Measurements from ENCODE around the gene MREG. TPM values are rescaled to one million over a fixed set of nuclear protein-coding genes. Genes with fewer than 3 reads are reported as not detected.

MREG gene
- total and polyA plus RNA-seq, 10 of the 15 experiments (the other 5 are each of a cell fraction or from before 2014, with no cell fraction given) = 6.9 to 45.0 (median 28.5) TPM

DNA sequence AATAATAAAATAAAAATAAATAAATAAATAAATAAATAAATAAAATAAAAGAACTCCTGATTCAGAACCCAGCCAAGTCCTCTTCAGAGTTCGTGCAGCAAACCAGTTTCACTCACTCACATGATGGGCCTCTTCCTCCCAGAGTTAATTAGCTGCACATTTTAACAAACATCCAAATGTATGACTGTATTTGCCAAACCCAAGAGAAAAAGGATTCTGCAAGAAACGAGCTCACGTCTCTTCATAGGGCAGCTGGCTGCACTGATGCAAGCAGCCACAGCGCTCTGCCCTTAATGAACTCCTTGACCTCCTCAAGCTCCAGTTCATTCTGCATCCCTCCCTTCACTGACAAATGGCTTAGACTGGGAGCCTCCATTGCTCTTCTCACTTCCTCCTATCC, 55.1 kb downstream of the MREG start:
- H3K9ac ChIP-seq (ENCODE audit: control insufficient read depth, insufficient read depth, low read length) = no peak overlapping the region
- H2AFZ ChIP-seq (ENCODE audit: control insufficient read depth, low read depth, low read length) = no peak overlapping the region
- no TSS peak for BruUV-seq (replicated peaks)
- 90% methylated on average over 4 of the region's 4 CpGs for WGBS (ENCODE audit: insufficient coverage, insufficient replicate concordance, low lambda C conversion rate, missing lambda C conversion rate)
- H3K4me1 ChIP-seq (ENCODE audit: control insufficient read depth, insufficient read depth, low read length) = no peaks in the 10 kb centered on the region
- no peak for FAIRE-seq
- peaks cover 0 to 11% of the 10 kb centered on the region in 2 experiments; a peak in 3 of 4 replicates for H3K36me3 ChIP-seq (ENCODE audit: control insufficient read depth in 2 of 2, insufficient read depth in 2 of 2, low read length in 1 of 2)
- ChIA-PET SMC1A (ENCODE audit: uncharacterized antibody, unreplicated experiment) (interaction anchor here (0.7 to 1.8 kb wide), 8 partner anchors 8 to 65 kb away, joined by 3 to 6 read pairs (median 4); no protein-coding TSS in a partner anchor), RAD21 (ENCODE audit: unreplicated experiment) (no interaction called here), POLR2A (interaction anchor here (1.3 to 1.4 kb wide), 2 partner anchors 13 to 22 kb away, joined by 3 to 4 read pairs; no protein-coding TSS in a partner anchor), CTCF (interaction anchor here (1.1 to 2.3 kb wide), 4 partner anchors 10 to 65 kb away, joined by 3 to 6 read pairs (median 4); no protein-coding TSS in a partner anchor)
- no peak overlapping the region for H3K4me3 ChIP-seq
- no peak overlapping the region for H3K27ac ChIP-seq (ENCODE audit: control insufficient read depth, insufficient read depth)
- no peak for ATAC-seq
- DNase-seq (ENCODE audit: low read depth, low spot score) = no peak
- intact Hi-C loops (cut with micrococcal nuclease; ENCODE audit: unreplicated experiment) = loop anchor here (10.0 kb wide), 1 partner anchor 157 kb away; no protein-coding TSS in a partner anchor
- no peaks in the 10 kb centered on the region for H3K27me3 ChIP-seq (replicated peaks in 1 of 2; ENCODE audit: control insufficient read depth in 2 of 2, insufficient read depth in 2 of 2, low read length in 1 of 2)
- H3K9me3 ChIP-seq (replicated peaks; ENCODE audit: control insufficient read depth, insufficient read depth, low read length) = no peaks in the 10 kb centered on the region
- H3K4me2 ChIP-seq (ENCODE audit: control insufficient read depth, insufficient read depth) = no peak overlapping the region
- peaks cover 4% of the 10 kb centered on the region for H3K79me2 ChIP-seq (ENCODE audit: control insufficient read depth, insufficient read depth, low read length)
- in situ Hi-C loops (cut with MboI) = no loop called here
- no peaks in the 10 kb centered on the region; the same call in 1 of the 2 replicates for H4K20me1 ChIP-seq (ENCODE audit: control insufficient read depth, insufficient read depth)
- TF ChIP-seq, protein P1, sequence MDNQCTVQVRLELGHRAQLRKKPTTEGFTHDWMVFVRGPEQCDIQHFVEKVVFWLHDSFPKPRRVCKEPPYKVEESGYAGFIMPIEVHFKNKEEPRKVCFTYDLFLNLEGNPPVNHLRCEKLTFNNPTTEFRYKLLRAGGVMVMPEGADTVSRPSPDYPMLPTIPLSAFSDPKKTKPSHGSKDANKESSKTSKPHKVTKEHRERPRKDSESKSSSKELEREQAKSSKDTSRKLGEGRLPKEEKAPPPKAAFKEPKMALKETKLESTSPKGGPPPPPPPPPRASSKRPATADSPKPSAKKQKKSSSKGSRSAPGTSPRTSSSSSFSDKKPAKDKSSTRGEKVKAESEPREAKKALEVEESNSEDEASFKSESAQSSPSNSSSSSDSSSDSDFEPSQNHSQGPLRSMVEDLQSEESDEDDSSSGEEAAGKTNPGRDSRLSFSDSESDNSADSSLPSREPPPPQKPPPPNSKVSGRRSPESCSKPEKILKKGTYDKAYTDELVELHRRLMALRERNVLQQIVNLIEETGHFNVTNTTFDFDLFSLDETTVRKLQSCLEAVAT (IDR thresholded peaks at IDR 0.05) = no peak
- TF ChIP-seq CBFB (IDR thresholded peaks at IDR 0.05; ENCODE audit: low read depth) (no peak), KAT2A (conservative IDR thresholded peaks at IDR 0.05; ENCODE audit: control insufficient read depth, low read depth, low read length) (no peak), CHD1 (IDR thresholded peaks at IDR 0.05; ENCODE audit: low read depth, low read length) (no peak), CEBPB (IDR thresholded peaks at IDR 0.05; ENCODE audit: borderline replicate concordance in 1 of 2, low read depth in 2 of 2, low read length in 2 of 2) (no peak), ASH2L (IDR thresholded peaks at IDR 0.05; ENCODE audit: borderline replicate concordance, low read depth) (no peak), NFYB (IDR thresholded peaks at IDR 0.05; ENCODE audit: insufficient read depth, low read depth, low read length) (no peak), NFYA (IDR thresholded peaks at IDR 0.05; ENCODE audit: borderline replicate concordance, low read depth, low read length) (no peak), POU2F2 (IDR thresholded peaks at IDR 0.05; ENCODE audit: borderline replicate concordance, low read depth, low read length) (no peak), SMC3 (IDR thresholded peaks at IDR 0.05; ENCODE audit: borderline replicate concordance, low read length) (no peak), ZZZ3 (IDR thresholded peaks at IDR 0.05; ENCODE audit: control insufficient read depth, insufficient read length, low read depth) (no peak)
- TF ChIP-seq, protein P2, sequence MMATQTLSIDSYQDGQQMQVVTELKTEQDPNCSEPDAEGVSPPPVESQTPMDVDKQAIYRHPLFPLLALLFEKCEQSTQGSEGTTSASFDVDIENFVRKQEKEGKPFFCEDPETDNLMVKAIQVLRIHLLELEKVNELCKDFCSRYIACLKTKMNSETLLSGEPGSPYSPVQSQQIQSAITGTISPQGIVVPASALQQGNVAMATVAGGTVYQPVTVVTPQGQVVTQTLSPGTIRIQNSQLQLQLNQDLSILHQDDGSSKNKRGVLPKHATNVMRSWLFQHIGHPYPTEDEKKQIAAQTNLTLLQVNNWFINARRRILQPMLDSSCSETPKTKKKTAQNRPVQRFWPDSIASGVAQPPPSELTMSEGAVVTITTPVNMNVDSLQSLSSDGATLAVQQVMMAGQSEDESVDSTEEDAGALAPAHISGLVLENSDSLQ (IDR thresholded peaks at IDR 0.05) = no peak
- TF ChIP-seq, protein P3, sequence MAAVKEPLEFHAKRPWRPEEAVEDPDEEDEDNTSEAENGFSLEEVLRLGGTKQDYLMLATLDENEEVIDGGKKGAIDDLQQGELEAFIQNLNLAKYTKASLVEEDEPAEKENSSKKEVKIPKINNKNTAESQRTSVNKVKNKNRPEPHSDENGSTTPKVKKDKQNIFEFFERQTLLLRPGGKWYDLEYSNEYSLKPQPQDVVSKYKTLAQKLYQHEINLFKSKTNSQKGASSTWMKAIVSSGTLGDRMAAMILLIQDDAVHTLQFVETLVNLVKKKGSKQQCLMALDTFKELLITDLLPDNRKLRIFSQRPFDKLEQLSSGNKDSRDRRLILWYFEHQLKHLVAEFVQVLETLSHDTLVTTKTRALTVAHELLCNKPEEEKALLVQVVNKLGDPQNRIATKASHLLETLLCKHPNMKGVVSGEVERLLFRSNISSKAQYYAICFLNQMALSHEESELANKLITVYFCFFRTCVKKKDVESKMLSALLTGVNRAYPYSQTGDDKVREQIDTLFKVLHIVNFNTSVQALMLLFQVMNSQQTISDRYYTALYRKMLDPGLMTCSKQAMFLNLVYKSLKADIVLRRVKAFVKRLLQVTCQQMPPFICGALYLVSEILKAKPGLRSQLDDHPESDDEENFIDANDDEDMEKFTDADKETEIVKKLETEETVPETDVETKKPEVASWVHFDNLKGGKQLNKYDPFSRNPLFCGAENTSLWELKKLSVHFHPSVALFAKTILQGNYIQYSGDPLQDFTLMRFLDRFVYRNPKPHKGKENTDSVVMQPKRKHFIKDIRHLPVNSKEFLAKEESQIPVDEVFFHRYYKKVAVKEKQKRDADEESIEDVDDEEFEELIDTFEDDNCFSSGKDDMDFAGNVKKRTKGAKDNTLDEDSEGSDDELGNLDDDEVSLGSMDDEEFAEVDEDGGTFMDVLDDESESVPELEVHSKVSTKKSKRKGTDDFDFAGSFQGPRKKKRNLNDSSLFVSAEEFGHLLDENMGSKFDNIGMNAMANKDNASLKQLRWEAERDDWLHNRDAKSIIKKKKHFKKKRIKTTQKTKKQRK (IDR thresholded peaks at IDR 0.05; ENCODE audit: low read depth, low read length) = no peak
- TF ChIP-seq, protein P4, sequence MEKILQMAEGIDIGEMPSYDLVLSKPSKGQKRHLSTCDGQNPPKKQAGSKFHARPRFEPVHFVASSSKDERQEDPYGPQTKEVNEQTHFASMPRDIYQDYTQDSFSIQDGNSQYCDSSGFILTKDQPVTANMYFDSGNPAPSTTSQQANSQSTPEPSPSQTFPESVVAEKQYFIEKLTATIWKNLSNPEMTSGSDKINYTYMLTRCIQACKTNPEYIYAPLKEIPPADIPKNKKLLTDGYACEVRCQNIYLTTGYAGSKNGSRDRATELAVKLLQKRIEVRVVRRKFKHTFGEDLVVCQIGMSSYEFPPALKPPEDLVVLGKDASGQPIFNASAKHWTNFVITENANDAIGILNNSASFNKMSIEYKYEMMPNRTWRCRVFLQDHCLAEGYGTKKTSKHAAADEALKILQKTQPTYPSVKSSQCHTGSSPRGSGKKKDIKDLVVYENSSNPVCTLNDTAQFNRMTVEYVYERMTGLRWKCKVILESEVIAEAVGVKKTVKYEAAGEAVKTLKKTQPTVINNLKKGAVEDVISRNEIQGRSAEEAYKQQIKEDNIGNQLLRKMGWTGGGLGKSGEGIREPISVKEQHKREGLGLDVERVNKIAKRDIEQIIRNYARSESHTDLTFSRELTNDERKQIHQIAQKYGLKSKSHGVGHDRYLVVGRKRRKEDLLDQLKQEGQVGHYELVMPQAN (conservative IDR thresholded peaks at IDR 0.05) = no peak
- TF ChIP-seq, protein P5, sequence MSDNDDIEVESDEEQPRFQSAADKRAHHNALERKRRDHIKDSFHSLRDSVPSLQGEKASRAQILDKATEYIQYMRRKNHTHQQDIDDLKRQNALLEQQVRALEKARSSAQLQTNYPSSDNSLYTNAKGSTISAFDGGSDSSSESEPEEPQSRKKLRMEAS (IDR thresholded peaks at IDR 0.05; ENCODE audit: low read depth, low read length) = no peak
